Measurements from ENCODE around the gene ASCL3.

The ASCL3 gene, protein sequence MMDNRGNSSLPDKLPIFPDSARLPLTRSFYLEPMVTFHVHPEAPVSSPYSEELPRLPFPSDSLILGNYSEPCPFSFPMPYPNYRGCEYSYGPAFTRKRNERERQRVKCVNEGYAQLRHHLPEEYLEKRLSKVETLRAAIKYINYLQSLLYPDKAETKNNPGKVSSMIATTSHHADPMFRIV

DNA sequence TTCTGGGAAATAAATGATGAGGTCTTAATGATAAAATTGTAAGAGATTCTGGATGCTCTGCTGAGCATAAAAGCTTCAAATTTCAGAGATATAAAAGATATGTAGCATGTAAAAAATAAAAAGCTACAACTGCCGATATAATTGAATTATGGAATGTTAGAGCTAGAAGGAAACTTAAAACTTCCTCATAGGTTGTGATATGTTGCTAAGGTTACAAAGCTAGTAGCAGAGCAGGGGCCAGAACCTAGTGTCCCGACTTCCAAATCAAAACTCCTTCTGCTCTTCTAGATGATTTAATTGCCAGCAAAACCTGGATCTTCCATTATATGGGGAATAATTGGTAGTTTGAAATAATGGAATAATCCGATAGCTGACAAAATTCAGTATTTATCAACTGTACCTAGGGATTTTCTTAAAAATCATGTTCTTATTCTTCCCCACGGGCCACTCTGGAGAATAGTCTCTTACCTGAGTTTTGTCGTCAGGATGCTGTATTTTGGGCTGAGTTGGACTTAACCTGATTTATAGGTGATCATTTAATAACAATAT lies at the start of gene ASCL3:
Gene ASCL3, minus strand, starts transcription at position 499 of the 549 bp plus-strand sequence. CDS start 4,855 bp downstream, outside the sequence.
- Histone ChIP-seq H4K20me1 (ENCODE audit: insufficient read depth, low read length) (no peaks in the 10 kb centered on the region), H3K9ac (ENCODE audit: low read length) (no peak within 1 kb of the TSS), H3K36me3 (replicated peaks; ENCODE audit: insufficient read depth, low read length) (no peaks in the 10 kb centered on the region), H3K4me2 (ENCODE audit: low read depth, low read length) (no peak within 1 kb of the TSS), H3K79me2 (ENCODE audit: low read length) (no peaks in the 10 kb centered on the region), H2AFZ (ENCODE audit: low read length) (no peak within 1 kb of the TSS), H3K27me3 (replicated peaks; ENCODE audit: insufficient read depth, low read length) (no peaks in the 10 kb centered on the region; the same call in 1 of the 2 replicates), H3K9me2 (replicated peaks; ENCODE audit: insufficient read depth, low read length) (no peaks in the 10 kb centered on the region), H3K4me3 (ENCODE audit: low read length) (no peak within 1 kb of the TSS), H3K4me1 (ENCODE audit: low read length) (no peaks in the 10 kb centered on the region), H3F3A (ENCODE audit: insufficient read depth, low read length) (no peaks in the 10 kb centered on the region), H3K9me3 (replicated peaks; ENCODE audit: insufficient read depth, low read length) (no peaks in the 10 kb centered on the region), H3K27ac (ENCODE audit: low read length) (no peak within 1 kb of the TSS)
- TF ChIP-seq EZH2 (optimal IDR thresholded peaks at IDR 0.05; ENCODE audit: low read depth, low read length), result no peak
- TF ChIP-seq, protein P1, sequence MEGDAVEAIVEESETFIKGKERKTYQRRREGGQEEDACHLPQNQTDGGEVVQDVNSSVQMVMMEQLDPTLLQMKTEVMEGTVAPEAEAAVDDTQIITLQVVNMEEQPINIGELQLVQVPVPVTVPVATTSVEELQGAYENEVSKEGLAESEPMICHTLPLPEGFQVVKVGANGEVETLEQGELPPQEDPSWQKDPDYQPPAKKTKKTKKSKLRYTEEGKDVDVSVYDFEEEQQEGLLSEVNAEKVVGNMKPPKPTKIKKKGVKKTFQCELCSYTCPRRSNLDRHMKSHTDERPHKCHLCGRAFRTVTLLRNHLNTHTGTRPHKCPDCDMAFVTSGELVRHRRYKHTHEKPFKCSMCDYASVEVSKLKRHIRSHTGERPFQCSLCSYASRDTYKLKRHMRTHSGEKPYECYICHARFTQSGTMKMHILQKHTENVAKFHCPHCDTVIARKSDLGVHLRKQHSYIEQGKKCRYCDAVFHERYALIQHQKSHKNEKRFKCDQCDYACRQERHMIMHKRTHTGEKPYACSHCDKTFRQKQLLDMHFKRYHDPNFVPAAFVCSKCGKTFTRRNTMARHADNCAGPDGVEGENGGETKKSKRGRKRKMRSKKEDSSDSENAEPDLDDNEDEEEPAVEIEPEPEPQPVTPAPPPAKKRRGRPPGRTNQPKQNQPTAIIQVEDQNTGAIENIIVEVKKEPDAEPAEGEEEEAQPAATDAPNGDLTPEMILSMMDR (IDR thresholded peaks at IDR 0.05; ENCODE audit: low read length), result no peak
- no peak for TF ChIP-seq EZH2phosphoT487 (IDR thresholded peaks at IDR 0.05; ENCODE audit: low read length)
- DNase-seq, result no peak

DNA sequence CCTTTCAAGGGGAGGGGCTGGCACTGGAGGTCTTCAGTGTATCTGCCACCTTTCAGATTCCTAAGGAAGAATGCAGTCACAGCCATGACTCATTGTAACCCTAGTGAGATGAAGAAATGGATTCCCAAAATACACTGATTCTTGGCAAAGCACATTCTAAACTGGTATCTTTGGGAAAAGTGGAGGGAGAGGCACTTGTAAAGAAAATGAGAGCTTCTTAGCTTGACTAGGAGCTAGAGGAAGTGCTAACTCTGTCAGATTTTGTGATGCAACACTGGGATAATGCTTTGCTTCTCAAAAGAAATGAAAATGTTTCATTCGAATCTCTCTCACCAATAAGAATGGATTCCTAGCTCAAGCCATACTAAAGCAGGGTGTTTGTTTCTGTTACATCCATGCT lies 46.6 kb upstream of the ASCL3 start:
- Histone ChIP-seq H3K27ac (ENCODE audit: low read length) (no peak overlapping the region), H3K4me3 (ENCODE audit: low read length) (no peak overlapping the region), H3K79me2 (ENCODE audit: low read length) (no peaks in the 10 kb centered on the region), H3K36me3 (replicated peaks; ENCODE audit: insufficient read depth, low read length) (no peaks in the 10 kb centered on the region), H3K27me3 (replicated peaks; ENCODE audit: insufficient read depth, low read length) (no peaks in the 10 kb centered on the region), H3K4me1 (ENCODE audit: low read length) (no peaks in the 10 kb centered on the region), H3K9me3 (replicated peaks; ENCODE audit: insufficient read depth, low read length) (no peaks in the 10 kb centered on the region), H3K9me2 (replicated peaks; ENCODE audit: insufficient read depth, low read length) (no peaks in the 10 kb centered on the region), H3K4me2 (ENCODE audit: low read depth, low read length) (no peak overlapping the region), H4K20me1 (ENCODE audit: insufficient read depth, low read length) (no peaks in the 10 kb centered on the region), H3K9ac (ENCODE audit: low read length) (no peak overlapping the region), H3F3A (ENCODE audit: insufficient read depth, low read length) (no peaks in the 10 kb centered on the region), H2AFZ (ENCODE audit: low read length) (no peak overlapping the region)
- no peak for DNase-seq
- TF ChIP-seq EZH2 (optimal IDR thresholded peaks at IDR 0.05; ENCODE audit: low read depth, low read length), result no peak
- TF ChIP-seq, protein P1 (IDR thresholded peaks at IDR 0.05; ENCODE audit: low read length), result no peak
- no peak for TF ChIP-seq EZH2phosphoT487 (IDR thresholded peaks at IDR 0.05; ENCODE audit: low read length)

DNA sequence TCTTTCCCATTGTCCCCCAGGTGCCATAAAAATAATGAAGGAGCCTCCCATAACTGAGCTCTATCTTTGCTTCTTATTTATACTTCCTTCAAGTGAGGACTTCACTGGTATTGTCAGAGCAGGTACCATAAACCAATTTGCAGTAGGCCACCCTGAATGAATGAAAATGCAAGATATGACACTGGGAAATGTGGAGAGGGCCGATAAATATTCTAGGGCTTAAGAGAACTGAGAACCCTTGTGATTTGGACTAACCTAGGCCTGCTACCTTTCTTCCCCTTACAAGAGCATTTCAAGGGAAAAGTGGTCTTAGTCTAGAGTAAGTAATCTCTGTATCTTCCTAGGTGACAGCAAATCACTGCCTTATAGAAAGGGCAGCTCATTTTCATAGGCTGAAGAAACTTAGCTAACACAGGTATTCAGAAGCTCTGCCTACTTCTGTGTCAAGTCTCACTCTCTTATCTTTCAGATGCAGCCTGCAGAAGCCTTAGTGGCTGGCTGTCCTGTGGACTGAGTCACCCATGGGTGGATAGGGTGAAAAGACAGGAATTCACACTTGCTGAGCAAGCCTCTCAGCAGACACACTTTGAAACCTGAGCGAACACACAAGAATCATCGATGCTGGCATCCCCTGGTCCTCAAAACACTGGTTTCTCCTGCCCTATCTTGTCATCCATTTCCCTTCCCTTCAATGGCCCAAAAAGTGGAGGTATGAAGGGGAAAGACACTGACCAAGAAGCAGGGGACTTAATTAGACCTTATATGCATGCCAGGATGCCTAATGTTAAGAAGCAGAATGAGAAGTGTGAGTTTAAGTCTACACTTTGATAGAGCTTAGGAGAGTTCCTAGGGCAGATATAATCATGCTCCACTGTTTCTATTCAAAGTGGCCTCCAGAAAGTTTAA lies 45.8 kb upstream of the ASCL3 start:
- no peak for DNase-seq
- no peak overlapping the region for H2AFZ ChIP-seq (ENCODE audit: low read length)
- H3K79me2 ChIP-seq (ENCODE audit: low read length), result no peaks in the 10 kb centered on the region
- H3K9me2 ChIP-seq (replicated peaks; ENCODE audit: insufficient read depth, low read length), result no peaks in the 10 kb centered on the region
- H3K27ac ChIP-seq (ENCODE audit: low read length), result no peak overlapping the region
- no peaks in the 10 kb centered on the region for H3K4me1 ChIP-seq (ENCODE audit: low read length)
- no peaks in the 10 kb centered on the region for H3K36me3 ChIP-seq (replicated peaks; ENCODE audit: insufficient read depth, low read length)
- H4K20me1 ChIP-seq (ENCODE audit: insufficient read depth, low read length), result no peaks in the 10 kb centered on the region
- no peak overlapping the region for H3K4me3 ChIP-seq (ENCODE audit: low read length)
- TF ChIP-seq EZH2 (optimal IDR thresholded peaks at IDR 0.05; ENCODE audit: low read depth, low read length) (no peak), EZH2phosphoT487 (IDR thresholded peaks at IDR 0.05; ENCODE audit: low read length) (no peak)
- TF ChIP-seq, protein P1 (IDR thresholded peaks at IDR 0.05; ENCODE audit: low read length), result no peak
- H3K9ac ChIP-seq (ENCODE audit: low read length), result no peak overlapping the region
- no peaks in the 10 kb centered on the region for H3K27me3 ChIP-seq (replicated peaks; ENCODE audit: insufficient read depth, low read length)
- H3K4me2 ChIP-seq (ENCODE audit: low read depth, low read length), result no peak overlapping the region
- H3F3A ChIP-seq (ENCODE audit: insufficient read depth, low read length), result no peaks in the 10 kb centered on the region
- no peaks in the 10 kb centered on the region for H3K9me3 ChIP-seq (replicated peaks; ENCODE audit: insufficient read depth, low read length)

Measured in MM.1S (cell line).